ENCODE data around the gene MRPL19.

MRPL19 gene

GRCh38 chr2:75646583-75647425 is at the start of gene MRPL19:
TSS of gene MRPL19 (plus strand) at chr2:75646783. CDS start at chr2:75646808, 25 bp downstream.
- peak within 1 kb of the TSS; percentile 94 to 97 for H3K4me3 Mint-ChIP-seq
- H3K9me3 Mint-ChIP-seq, result no peaks in the 10 kb centered on the region
- peak; percentile 95 to 96 for ATAC-seq (replicated peaks)
- H3K36me3 Mint-ChIP-seq, result peaks cover 12 to 13% of the 10 kb centered on the region in 2 donors
- H3K27me3 Mint-ChIP-seq, result no peaks in the 10 kb centered on the region
- H3K27ac Mint-ChIP-seq, result peak within 1 kb of the TSS; percentile 98
- peaks cover 10 to 27% of the 10 kb centered on the region in 2 donors for H3K4me1 Mint-ChIP-seq
- DNase-seq, result peak; percentile 80

DNA sequence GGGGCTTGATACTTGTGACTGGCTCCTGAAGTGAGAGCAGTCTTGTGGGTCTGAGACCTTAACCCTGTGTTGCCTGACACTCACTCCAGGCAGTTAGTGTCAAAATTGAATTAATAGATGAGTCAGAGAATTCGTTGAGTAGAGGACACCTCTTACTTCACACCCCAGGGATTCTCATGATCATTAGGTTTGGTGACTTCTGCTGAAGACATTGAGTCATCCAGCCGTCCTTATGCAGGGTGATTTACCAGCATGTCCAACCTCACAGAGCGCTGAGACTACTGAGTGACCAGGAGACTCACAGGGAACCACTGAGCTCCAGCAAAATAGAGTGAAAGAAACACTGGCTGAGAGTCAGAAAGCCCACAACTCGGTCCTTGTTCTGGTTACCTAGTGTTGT is 49.8 kb upstream of the MRPL19 start:
- no peak for ATAC-seq (replicated peaks)
- Mint-ChIP-seq H3K4me1 (no peaks in the 10 kb centered on the region), H3K27ac (no peak overlapping the region), H3K36me3 (no peaks in the 10 kb centered on the region), H3K4me3 (no peak overlapping the region), H3K9me3 (no peaks in the 10 kb centered on the region), H3K27me3 (peaks cover 5 to 18% of the 10 kb centered on the region in 2 donors)
- DNase-seq, result no peak

DNA sequence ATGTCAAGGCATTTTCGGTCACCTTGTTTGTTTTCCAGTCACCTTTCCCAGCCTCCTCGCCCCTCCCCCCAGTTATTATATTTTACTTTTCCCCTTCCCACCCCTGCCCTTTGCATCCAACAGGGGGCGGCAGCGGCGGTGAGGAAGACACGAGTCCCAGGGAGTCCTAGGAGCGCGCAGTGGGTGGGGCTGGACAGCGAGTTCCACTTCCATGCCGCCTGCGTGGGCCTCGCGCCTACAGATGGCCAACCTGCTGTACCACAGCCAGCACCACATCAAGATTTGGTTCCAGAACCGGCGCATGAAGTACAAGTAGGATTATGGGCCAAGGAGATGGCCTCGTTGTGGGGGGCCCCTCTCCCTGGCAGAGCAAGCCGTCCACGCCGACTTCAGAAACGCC is 48.6 kb upstream of the MRPL19 start:
- H3K4me1 Mint-ChIP-seq, result no peaks in the 10 kb centered on the region
- ATAC-seq (replicated peaks), result no peak
- no peak for DNase-seq
- peaks cover 0 to 15% of the 10 kb centered on the region in 2 donors for H3K27me3 Mint-ChIP-seq
- no peaks in the 10 kb centered on the region for H3K36me3 Mint-ChIP-seq
- no peak overlapping the region for H3K27ac Mint-ChIP-seq
- no peaks in the 10 kb centered on the region for H3K9me3 Mint-ChIP-seq
- no peak overlapping the region for H3K4me3 Mint-ChIP-seq

DNA sequence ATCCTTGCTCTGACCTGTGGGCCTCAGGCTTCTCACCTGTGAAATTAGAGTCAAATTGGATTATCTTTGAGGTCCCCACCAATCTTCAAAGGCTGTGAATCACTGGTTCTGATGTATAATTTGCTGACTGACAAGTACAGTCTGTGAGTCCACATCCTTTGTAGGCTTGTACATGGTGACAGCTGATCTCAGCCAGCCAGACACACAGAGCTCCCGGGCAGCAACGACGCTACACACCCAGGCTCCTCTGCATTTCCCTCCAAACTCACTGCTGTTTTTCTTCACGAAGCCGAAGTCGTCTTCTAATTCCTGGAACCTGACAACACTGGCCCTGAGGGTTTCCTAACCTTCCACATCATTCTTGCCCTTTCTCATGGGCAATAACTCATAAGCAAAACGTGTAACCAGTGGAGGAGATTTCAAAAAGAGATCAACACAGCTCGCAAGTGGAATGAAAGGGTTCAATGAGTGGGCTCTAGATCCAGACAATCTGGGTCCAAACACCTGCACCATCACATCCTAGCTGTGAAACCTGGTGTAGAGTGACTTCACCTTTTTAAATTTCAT is 47.9 kb upstream of the MRPL19 start:
- Mint-ChIP-seq H3K36me3 (no peaks in the 10 kb centered on the region), H3K9me3 (no peaks in the 10 kb centered on the region), H3K4me1 (no peaks in the 10 kb centered on the region), H3K27me3 (peaks cover 0 to 9% of the 10 kb centered on the region in 2 donors), H3K27ac (no peak overlapping the region), H3K4me3 (no peak overlapping the region)
- no peak for DNase-seq
- no peak for ATAC-seq (replicated peaks)

- Mint-ChIP-seq H3K4me1 (peaks cover 4 to 8% of the 10 kb centered on the region in 2 donors), H3K27me3 (peaks cover 0 to 17% of the 10 kb centered on the region in 2 donors), H3K27ac (no peak overlapping the region), H3K9me3 (no peaks in the 10 kb centered on the region), H3K4me3 (no peak overlapping the region), H3K36me3 (no peaks in the 10 kb centered on the region)
- no peak for ATAC-seq (replicated peaks)
- DNase-seq, result no peak
These were observed 46.0 kb upstream of the MRPL19 start for GRCh38 chr2:75600461-75601011.

GRCh38 chr2:75602724-75603342 is 43.8 kb upstream of the MRPL19 start:
- DNase-seq (no peak), ATAC-seq (replicated peaks) (no peak)
- no peak overlapping the region for H3K4me3 Mint-ChIP-seq
- no peak overlapping the region for H3K27ac Mint-ChIP-seq
- no peaks in the 10 kb centered on the region for H3K9me3 Mint-ChIP-seq
- no peaks in the 10 kb centered on the region for H3K36me3 Mint-ChIP-seq
- H3K4me1 Mint-ChIP-seq, result peaks cover 7 to 18% of the 10 kb centered on the region in 2 donors
- peaks cover 22 to 33% of the 10 kb centered on the region in 2 donors for H3K27me3 Mint-ChIP-seq

DNA sequence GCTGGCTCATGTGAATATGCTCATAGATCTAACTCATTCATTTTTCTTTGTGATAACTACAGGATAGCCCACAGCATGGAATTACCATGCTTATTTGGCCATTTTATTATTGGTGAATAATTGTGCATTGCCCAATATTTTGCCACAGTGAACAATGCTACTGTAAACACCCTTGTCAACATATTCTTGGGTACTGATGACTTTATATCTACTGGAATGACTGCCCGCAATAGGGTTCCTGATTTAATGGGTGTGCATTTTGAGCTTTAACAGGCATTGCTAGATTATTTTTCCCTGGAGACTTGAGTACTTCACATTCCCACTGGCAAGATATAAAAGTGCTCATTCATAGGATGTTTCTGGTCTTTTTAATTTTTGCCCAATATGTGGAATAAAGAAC is 43.1 kb upstream of the MRPL19 start:
- Mint-ChIP-seq H3K4me3 (no peak overlapping the region), H3K4me1 (peaks cover 9 to 22% of the 10 kb centered on the region in 2 donors), H3K27ac (no peak overlapping the region), H3K36me3 (no peaks in the 10 kb centered on the region), H3K27me3 (peaks cover 25 to 36% of the 10 kb centered on the region in 2 donors), H3K9me3 (no peaks in the 10 kb centered on the region)
- DNase-seq, result no peak
- ATAC-seq (replicated peaks), result no peak

GRCh38 chr2:75604484-75604883 is 42.1 kb upstream of the MRPL19 start:
- DNase-seq, result no peak
- H3K4me3 Mint-ChIP-seq, result no peak overlapping the region
- H3K27me3 Mint-ChIP-seq, result peaks cover 35 to 46% of the 10 kb centered on the region in 2 donors
- peaks cover 15 to 29% of the 10 kb centered on the region in 2 donors for H3K4me1 Mint-ChIP-seq
- no peaks in the 10 kb centered on the region for H3K9me3 Mint-ChIP-seq
- ATAC-seq (replicated peaks), result peak in 1 of 2 donors; percentile 57
- H3K27ac Mint-ChIP-seq, result no peak overlapping the region
- H3K36me3 Mint-ChIP-seq, result no peaks in the 10 kb centered on the region

DNA sequence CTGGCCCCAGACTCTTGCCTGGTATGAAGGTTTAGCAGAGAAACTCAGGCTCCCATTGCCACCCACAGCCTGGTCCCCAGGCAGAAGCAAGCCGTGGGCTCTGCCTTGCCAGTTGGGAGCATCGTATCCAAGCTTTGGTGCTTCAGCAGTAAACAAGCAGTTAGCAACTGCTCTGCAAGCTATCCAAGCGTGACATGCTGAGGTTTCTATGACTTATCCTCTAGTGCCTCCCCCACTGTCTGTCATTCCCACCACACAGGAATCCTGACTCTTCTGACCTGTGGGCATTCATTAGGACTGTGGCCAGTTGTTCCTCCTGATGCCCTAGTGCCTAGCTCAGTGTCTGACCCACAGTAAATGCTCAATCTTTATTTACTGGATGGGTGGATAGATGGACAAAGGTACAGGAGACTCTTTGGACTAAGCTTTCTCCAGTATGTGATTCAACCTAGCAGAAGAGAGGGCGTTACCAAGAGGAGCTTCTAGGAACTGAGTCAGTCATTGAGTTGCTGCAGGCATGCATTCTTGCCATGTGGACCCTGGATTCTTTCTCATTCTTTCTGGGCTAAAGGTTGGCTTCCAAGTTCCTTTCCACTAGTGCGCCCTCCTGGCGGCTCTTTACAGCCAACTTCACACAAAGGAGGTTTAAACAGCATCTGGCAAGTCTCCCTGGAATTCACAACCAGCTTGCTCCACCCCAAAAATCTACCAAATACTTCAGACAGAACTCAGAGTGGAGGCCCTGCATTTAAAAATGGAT is 40.6 kb upstream of the MRPL19 start:
- DNase-seq, result no peak
- H3K9me3 Mint-ChIP-seq, result no peaks in the 10 kb centered on the region
- H3K4me1 Mint-ChIP-seq, result peaks cover 15 to 29% of the 10 kb centered on the region in 2 donors
- H3K27ac Mint-ChIP-seq, result no peak overlapping the region
- H3K27me3 Mint-ChIP-seq, result peaks cover 46 to 53% of the 10 kb centered on the region in 2 donors
- H3K36me3 Mint-ChIP-seq, result no peaks in the 10 kb centered on the region
- no peak overlapping the region for H3K4me3 Mint-ChIP-seq
- ATAC-seq (replicated peaks), result no peak

GRCh38 chr2:75606761-75607399 is 39.7 kb upstream of the MRPL19 start:
- H3K9me3 Mint-ChIP-seq, result peaks cover 0 to 2% of the 10 kb centered on the region in 2 donors
- ATAC-seq (replicated peaks) (no peak), DNase-seq (no peak)
- H3K4me1 Mint-ChIP-seq, result peaks cover 15 to 29% of the 10 kb centered on the region in 2 donors
- no peaks in the 10 kb centered on the region for H3K36me3 Mint-ChIP-seq
- no peak overlapping the region for H3K4me3 Mint-ChIP-seq
- peaks cover 55% of the 10 kb centered on the region in 2 donors for H3K27me3 Mint-ChIP-seq
- no peak overlapping the region for H3K27ac Mint-ChIP-seq

GRCh38 chr2:75607400-75607798 is 39.2 kb upstream of the MRPL19 start:
- H3K36me3 Mint-ChIP-seq, result no peaks in the 10 kb centered on the region
- peaks cover 58 to 60% of the 10 kb centered on the region in 2 donors for H3K27me3 Mint-ChIP-seq
- DNase-seq (no peak), ATAC-seq (replicated peaks) (no peak)
- H3K27ac Mint-ChIP-seq, result no peak overlapping the region
- H3K4me3 Mint-ChIP-seq, result no peak overlapping the region
- peaks cover 15 to 29% of the 10 kb centered on the region in 2 donors for H3K4me1 Mint-ChIP-seq
- peaks cover 0 to 2% of the 10 kb centered on the region in 2 donors for H3K9me3 Mint-ChIP-seq

DNA sequence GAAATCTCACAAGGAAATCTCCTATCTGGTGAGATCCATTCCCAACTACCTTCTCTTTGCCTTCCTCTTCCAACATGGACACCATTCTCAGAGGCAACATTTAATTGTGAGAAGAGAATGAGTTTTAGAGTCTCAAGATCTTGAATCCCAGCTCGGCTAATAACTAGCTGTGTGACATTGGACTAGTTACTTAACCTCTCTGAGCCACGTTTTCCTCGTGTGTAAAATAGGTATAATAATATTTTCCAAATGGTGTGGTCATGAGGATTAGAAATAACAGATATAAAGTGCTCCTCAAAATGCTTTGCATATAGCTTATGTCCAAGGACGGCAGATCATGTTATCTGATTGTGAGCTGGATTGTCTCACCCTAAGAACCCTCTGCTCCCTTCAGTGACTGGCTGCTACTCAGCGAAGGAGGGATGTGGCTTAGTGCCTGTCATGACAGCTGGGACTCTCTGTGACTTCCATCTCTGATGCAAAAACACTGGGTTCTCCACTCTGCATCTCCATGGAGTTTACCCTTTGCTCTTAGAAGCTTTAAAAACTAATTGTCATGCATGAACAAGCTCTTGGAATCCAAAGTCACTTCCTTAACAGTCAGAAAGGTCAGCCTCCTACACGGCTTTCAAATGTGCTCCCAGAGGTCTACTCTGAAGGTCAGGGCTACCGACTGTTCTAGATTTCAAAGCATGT is 38.4 kb upstream of the MRPL19 start:
- DNase-seq (peak; percentile 26), ATAC-seq (replicated peaks) (peak; percentile 78 to 80)
- H3K36me3 Mint-ChIP-seq, result no peaks in the 10 kb centered on the region
- peak overlapping the region; percentile 46 to 64 for H3K4me3 Mint-ChIP-seq
- peaks cover 0 to 2% of the 10 kb centered on the region in 2 donors for H3K9me3 Mint-ChIP-seq
- peaks cover 15 to 29% of the 10 kb centered on the region in 2 donors for H3K4me1 Mint-ChIP-seq
- H3K27ac Mint-ChIP-seq, result no peak overlapping the region
- peaks cover 65 to 67% of the 10 kb centered on the region in 2 donors for H3K27me3 Mint-ChIP-seq
